ENCODE results near the gene MEIS2. TPM values are rescaled to one million over a fixed set of nuclear protein-coding genes. Genes with fewer than 3 reads are reported as not detected.

The MEIS2 gene
- total RNA-seq, 1 donor from 2014 or later, result not detected

- Mint-ChIP-seq H3K27me3 (ENCODE audit: insufficient read depth) (no peaks in the 10 kb centered on the region), H3K4me1 (ENCODE audit: low read depth) (no peaks in the 10 kb centered on the region), H3K27ac (no peak overlapping the region), H3K4me3 (no peak overlapping the region), H3K36me3 (ENCODE audit: low read depth) (no peaks in the 10 kb centered on the region), H3K9me3 (no peaks in the 10 kb centered on the region)
- DNase-seq (ENCODE audit: low spot score), result no peak
- intact Hi-C loops (cut with micrococcal nuclease), result no loop called here
Measured at GRCh38 chr15:37050345-37050744, 50.0 kb downstream of the MEIS2 start.

DNA sequence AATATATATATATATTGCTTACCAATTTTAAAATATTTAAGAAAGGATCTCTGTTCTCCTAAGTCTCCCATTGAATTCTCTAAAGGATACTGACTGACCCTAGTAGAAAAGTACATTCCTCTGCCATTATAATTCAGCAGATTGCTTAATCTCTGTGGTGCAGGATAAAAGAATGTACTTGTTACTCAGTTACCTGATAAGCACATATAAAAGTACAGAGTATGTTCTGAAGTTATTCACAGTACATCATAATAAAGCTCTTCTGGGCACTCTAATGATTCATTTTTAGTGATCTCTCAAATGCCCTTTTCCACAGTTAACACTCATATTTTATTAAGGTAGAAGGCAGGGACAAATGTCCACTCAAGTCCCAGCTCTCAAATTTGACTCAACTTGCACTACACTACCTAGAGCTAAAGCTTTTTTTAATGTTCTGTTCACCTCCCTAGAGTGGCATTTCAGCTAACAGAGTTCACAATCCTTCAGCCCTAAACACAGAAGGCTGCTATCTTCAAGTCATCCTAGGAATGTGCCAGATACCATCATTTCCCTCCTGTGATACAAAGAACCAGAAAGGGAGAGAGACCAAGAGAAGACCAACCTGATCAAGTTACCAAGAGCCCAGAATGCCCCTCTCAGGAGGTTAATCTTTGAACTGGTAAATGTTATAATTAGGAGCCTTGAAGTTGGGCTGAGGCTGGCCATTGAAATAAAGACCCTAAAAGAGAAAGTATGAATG is 53.3 kb downstream of the MEIS2 start:
- intact Hi-C loops (cut with micrococcal nuclease), result no loop called here
- Mint-ChIP-seq H3K27me3 (ENCODE audit: insufficient read depth) (peaks cover 6% of the 10 kb centered on the region), H3K27ac (no peak overlapping the region), H3K36me3 (ENCODE audit: low read depth) (no peaks in the 10 kb centered on the region), H3K4me3 (no peak overlapping the region), H3K9me3 (no peaks in the 10 kb centered on the region), H3K4me1 (ENCODE audit: low read depth) (no peaks in the 10 kb centered on the region)
- DNase-seq (ENCODE audit: low spot score), result no peak

- Mint-ChIP-seq H3K9me3 (no peaks in the 10 kb centered on the region), H3K27ac (no peak overlapping the region), H3K4me1 (ENCODE audit: low read depth) (no peaks in the 10 kb centered on the region)
Measured at GRCh38 chr15:37045859-37046740, 54.2 kb downstream of the MEIS2 start.

GRCh38 chr15:37044915-37045648 is 55.3 kb downstream of the MEIS2 start:
- DNase-seq (ENCODE audit: low spot score), result no peak
- Mint-ChIP-seq H3K27ac (no peak overlapping the region), H3K4me3 (no peak overlapping the region), H3K36me3 (ENCODE audit: low read depth) (no peaks in the 10 kb centered on the region), H3K4me1 (ENCODE audit: low read depth) (no peaks in the 10 kb centered on the region), H3K9me3 (no peaks in the 10 kb centered on the region), H3K27me3 (ENCODE audit: insufficient read depth) (peaks cover 6% of the 10 kb centered on the region)
- intact Hi-C loops (cut with micrococcal nuclease), result no loop called here

More at GRCh38 chr15:37045859-37046740, 54.2 kb downstream of the MEIS2 start:
- intact Hi-C loops (cut with micrococcal nuclease), result no loop called here
- Mint-ChIP-seq H3K4me3 (no peak overlapping the region), H3K27me3 (ENCODE audit: insufficient read depth) (peaks cover 6% of the 10 kb centered on the region), H3K36me3 (ENCODE audit: low read depth) (no peaks in the 10 kb centered on the region)
- DNase-seq (ENCODE audit: low spot score), result no peak

DNA sequence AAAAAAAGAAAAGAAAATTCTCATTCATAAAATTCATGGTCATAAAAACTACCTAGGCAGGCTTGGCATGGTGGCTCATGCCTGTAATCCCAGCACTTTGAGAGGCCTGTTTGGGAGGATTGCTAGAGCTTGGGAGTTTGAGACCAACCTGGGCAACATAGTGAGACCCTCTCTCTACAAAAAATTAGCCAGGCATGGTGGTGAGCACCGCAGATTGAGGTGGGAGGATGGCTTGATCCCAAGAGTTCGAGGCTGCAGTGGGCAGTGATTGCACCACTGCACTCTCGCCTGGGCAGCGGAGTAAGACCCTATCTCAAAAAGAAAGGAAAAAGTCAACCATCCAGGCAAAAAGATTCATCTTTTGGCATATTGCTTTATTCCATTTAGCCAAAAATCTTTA is 58.5 kb downstream of the MEIS2 start:
- intact Hi-C loops (cut with micrococcal nuclease), result no loop called here
- H3K9me3 Mint-ChIP-seq, result no peaks in the 10 kb centered on the region
- no peak for DNase-seq (ENCODE audit: low spot score)
- no peak overlapping the region for H3K27ac Mint-ChIP-seq
- H3K36me3 Mint-ChIP-seq (ENCODE audit: low read depth), result no peaks in the 10 kb centered on the region
- no peaks in the 10 kb centered on the region for H3K4me1 Mint-ChIP-seq (ENCODE audit: low read depth)
- H3K4me3 Mint-ChIP-seq, result no peak overlapping the region
- peaks cover 6% of the 10 kb centered on the region for H3K27me3 Mint-ChIP-seq (ENCODE audit: insufficient read depth)

DNA sequence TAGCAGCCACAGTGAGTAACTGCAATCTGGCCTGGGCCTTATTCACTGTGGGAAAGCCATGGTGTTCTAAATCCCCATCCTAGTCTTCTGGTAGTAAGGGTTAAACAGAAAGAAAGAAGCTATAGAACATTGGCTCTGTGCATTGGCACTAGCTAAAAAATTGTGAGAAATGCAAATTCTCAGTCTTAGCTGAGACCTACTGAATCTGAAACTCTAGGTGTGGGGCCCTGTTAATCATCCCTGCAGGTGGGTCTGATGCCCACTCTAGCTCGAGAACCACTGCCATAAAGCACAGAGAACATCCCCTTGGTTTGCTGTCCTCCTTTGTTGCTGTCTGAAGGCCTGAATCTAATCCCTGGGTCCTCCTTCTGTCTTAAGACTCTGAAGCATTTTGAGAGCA is 59.3 kb downstream of the MEIS2 start:
- H3K4me3 Mint-ChIP-seq, result no peak overlapping the region
- no peaks in the 10 kb centered on the region for H3K4me1 Mint-ChIP-seq (ENCODE audit: low read depth)
- no peak overlapping the region for H3K27ac Mint-ChIP-seq
- no peaks in the 10 kb centered on the region for H3K36me3 Mint-ChIP-seq (ENCODE audit: low read depth)
- intact Hi-C loops (cut with micrococcal nuclease), result no loop called here
- no peaks in the 10 kb centered on the region for H3K9me3 Mint-ChIP-seq
- peaks cover 6% of the 10 kb centered on the region for H3K27me3 Mint-ChIP-seq (ENCODE audit: insufficient read depth)
- no peak for DNase-seq (ENCODE audit: low spot score)

GRCh38 chr15:37040072-37040742 is 60.1 kb downstream of the MEIS2 start:
- Mint-ChIP-seq H3K27me3 (ENCODE audit: insufficient read depth) (peaks cover 6% of the 10 kb centered on the region), H3K9me3 (no peaks in the 10 kb centered on the region), H3K4me1 (ENCODE audit: low read depth) (no peaks in the 10 kb centered on the region), H3K36me3 (ENCODE audit: low read depth) (no peaks in the 10 kb centered on the region), H3K4me3 (no peak overlapping the region), H3K27ac (no peak overlapping the region)
- intact Hi-C loops (cut with micrococcal nuclease), result no loop called here
- DNase-seq (ENCODE audit: low spot score), result no peak

DNA sequence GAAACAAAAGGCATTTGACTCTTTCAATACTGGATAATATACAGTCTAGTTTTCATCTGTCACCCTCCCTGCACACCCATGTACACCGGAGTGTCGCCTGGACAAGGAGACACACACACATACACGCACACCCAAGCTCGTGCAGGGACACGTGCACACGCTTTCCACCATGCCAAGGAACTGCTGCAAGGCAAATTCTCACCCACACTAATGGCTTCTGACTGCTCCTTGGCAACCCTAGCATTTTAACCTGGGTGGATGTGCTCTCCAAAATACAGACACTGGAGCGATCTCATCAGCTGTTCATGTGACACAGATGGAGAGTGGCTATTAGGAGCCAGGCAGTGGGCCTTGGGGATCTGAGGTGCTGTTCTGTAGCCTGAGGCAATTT is 61.6 kb downstream of the MEIS2 start:
- no peaks in the 10 kb centered on the region for H3K4me1 Mint-ChIP-seq (ENCODE audit: low read depth)
- H3K27me3 Mint-ChIP-seq (ENCODE audit: insufficient read depth), result no peaks in the 10 kb centered on the region
- no peaks in the 10 kb centered on the region for H3K9me3 Mint-ChIP-seq
- no peak for DNase-seq (ENCODE audit: low spot score)
- no peak overlapping the region for H3K4me3 Mint-ChIP-seq
- no peaks in the 10 kb centered on the region for H3K36me3 Mint-ChIP-seq (ENCODE audit: low read depth)
- intact Hi-C loops (cut with micrococcal nuclease), result no loop called here
- no peak overlapping the region for H3K27ac Mint-ChIP-seq

GRCh38 chr15:37037850-37038715 is 62.3 kb downstream of the MEIS2 start:
- Mint-ChIP-seq H3K9me3 (no peaks in the 10 kb centered on the region), H3K36me3 (ENCODE audit: low read depth) (no peaks in the 10 kb centered on the region), H3K4me1 (ENCODE audit: low read depth) (no peaks in the 10 kb centered on the region), H3K4me3 (no peak overlapping the region), H3K27ac (no peak overlapping the region), H3K27me3 (ENCODE audit: insufficient read depth) (no peaks in the 10 kb centered on the region)
- DNase-seq (ENCODE audit: low spot score), result no peak
- intact Hi-C loops (cut with micrococcal nuclease), result no loop called here

DNA sequence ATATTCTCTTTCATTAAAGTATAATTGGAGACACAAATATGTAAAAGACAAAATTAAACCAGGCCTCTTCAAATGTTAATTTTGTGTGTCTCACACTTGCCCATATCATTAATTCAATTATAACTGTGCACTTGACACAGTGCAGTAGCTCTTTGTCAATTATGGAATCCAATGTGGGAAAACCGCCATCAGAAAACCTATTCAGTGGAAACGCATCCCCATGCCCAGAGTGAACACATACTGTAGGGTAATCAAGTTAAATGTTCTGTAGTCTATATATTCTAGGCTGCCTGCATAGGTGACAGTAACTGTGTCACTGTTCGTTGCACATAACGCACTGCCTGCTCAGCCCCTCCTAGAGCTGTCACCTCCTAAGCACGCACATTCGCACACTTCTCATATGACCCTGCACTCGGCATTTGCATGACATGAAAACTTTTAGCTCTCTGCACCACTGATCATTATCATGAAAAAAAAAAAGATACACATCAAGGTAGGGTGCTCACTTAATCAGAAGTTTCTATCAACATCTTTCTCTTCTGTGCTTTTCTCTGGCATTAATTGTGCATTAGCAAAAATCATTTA is 63.2 kb downstream of the MEIS2 start:
- H3K4me1 Mint-ChIP-seq (ENCODE audit: low read depth), result no peaks in the 10 kb centered on the region
- H3K27ac Mint-ChIP-seq, result no peak overlapping the region
- no peak overlapping the region for H3K4me3 Mint-ChIP-seq
- H3K9me3 Mint-ChIP-seq, result no peaks in the 10 kb centered on the region
- no peaks in the 10 kb centered on the region for H3K36me3 Mint-ChIP-seq (ENCODE audit: low read depth)
- intact Hi-C loops (cut with micrococcal nuclease), result no loop called here
- no peaks in the 10 kb centered on the region for H3K27me3 Mint-ChIP-seq (ENCODE audit: insufficient read depth)
- DNase-seq (ENCODE audit: low spot score), result no peak

DNA sequence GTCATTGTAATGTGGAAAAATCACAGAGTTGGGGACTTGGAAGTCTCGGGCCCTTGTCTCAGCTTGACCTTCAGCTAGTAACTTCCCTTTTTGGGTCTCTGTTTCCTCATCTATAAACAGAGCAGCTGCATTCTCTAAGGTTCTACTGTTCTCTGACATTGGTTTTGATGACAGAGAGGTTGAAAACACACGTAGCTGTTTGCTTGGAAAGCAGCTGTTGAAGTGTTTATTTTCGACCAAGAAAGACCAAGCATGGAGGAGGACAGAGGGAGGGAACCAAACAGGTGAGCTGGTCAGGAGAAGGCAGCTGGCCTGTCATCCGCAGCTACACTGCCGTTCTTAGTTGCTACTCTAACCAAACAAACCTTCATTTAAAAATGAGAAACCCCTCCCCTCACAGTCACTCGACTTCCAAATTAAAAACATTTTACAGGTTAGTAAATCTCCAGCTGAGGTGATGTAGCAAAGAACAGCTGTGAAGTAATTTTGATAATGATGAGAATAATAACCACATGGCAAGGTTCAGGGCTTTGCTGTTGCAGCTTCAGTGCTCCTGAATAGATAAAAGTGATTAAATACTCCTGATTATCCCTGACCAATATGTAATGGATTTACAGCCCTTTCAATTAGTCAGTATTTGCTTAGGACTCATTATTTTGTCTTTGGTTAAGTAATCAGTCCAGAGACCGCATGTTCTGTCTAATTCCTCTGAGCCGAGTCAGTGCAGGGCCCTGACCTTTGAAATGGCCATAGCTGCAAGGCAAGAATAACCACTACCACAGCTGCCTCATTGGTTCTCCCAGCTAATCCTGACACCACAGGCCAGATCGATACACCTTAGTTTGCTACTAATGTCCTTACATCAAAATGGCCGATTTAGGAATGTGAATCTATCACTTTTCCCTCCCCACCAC is 65.3 kb downstream of the MEIS2 start:
- H3K9me3 Mint-ChIP-seq, result no peaks in the 10 kb centered on the region
- H3K27ac Mint-ChIP-seq, result no peak overlapping the region
- no peaks in the 10 kb centered on the region for H3K27me3 Mint-ChIP-seq (ENCODE audit: insufficient read depth)
- intact Hi-C loops (cut with micrococcal nuclease), result no loop called here
- H3K36me3 Mint-ChIP-seq (ENCODE audit: low read depth), result no peaks in the 10 kb centered on the region
- no peak for DNase-seq (ENCODE audit: low spot score)
- H3K4me3 Mint-ChIP-seq, result no peak overlapping the region
- no peaks in the 10 kb centered on the region for H3K4me1 Mint-ChIP-seq (ENCODE audit: low read depth)
